ENCODE measurements around the gene COA4.

- TF ChIP-seq CTCF (IDR thresholded peaks at IDR 0.05; ENCODE audit: insufficient read depth, low read length, poor library complexity, severe bottlenecking) (no peak), EZH2phosphoT487 (conservative IDR thresholded peaks at IDR 0.05; ENCODE audit: low read length) (no peak)
Measured at GRCh38 chr11:73875840-73876239, 806 bp downstream of the COA4 start.

Measured in SU-DHL-6 (cell line).